ENCODE data around the gene LMX1B.
A peak's percentile ranks its signal among the peaks of the same experiment; 100 is the strongest.

The LMX1B gene

DNA sequence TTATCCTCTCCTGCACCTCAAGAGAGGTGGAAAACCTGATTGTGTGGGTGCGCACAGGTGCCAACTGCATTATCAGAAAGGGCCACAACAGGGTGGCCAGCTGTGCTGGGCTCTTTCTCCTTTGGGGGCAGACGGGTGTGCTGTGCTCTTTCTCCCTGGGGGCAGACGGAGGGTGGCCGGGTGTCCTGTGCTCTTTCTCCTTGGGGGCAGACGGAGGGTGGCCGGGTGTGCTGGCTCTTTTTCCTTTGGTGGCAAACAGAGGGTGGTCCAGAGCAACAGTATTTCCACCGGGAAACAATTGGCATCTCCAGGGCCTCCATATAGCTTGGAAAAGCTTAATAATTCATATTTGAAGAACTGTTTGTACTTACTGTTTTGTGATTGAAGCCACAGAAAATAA lies 6.8 kb downstream of the LMX1B start:
- Histone ChIP-seq H3K79me1 (ENCODE audit: low read depth, low read length) (no peaks in the 10 kb centered on the region), H3K27ac (replicated peaks; ENCODE audit: low read length) (no peak overlapping the region), H4K91ac (ENCODE audit: low read depth, low read length, poor library complexity) (no peak overlapping the region), H2BK12ac (ENCODE audit: low read length) (no peak overlapping the region), H3K4me1 (ENCODE audit: control insufficient read depth in 2 of 2, insufficient read depth in 1 of 2, low read depth in 1 of 2, low read length in 2 of 2) (peaks cover 8 to 16% of the 10 kb centered on the region in 2 donors), H2BK15ac (ENCODE audit: low read length) (no peak overlapping the region), H3K4me2 (ENCODE audit: insufficient read depth, low read length, poor library complexity, severe bottlenecking) (no peak overlapping the region), H3K9me3 (replicated peaks in 1 of 2; ENCODE audit: control insufficient read depth in 2 of 2, insufficient read depth in 1 of 2, low read depth in 1 of 2, low read length in 2 of 2) (no peaks in the 10 kb centered on the region), H3K36me3 (replicated peaks in 1 of 2; ENCODE audit: control insufficient read depth in 2 of 2, insufficient read depth in 2 of 2, low read length in 2 of 2) (no peaks in the 10 kb centered on the region), H4K8ac (ENCODE audit: low read depth, low read length) (no peak overlapping the region), H3K18ac (ENCODE audit: low read length) (no peak overlapping the region), H3K14ac (ENCODE audit: low read length) (no peak overlapping the region), H2AK5ac (ENCODE audit: low read depth, low read length) (peak overlapping the region; percentile 11), H3K4ac (ENCODE audit: low read length) (no peak overlapping the region), H3K4me3 (ENCODE audit: low read length in 2 of 2) (no peak overlapping the region), H3K23ac (ENCODE audit: low read depth, low read length, poor library complexity) (no peak overlapping the region), H3K9ac (ENCODE audit: low read depth, low read length, poor library complexity) (no peak overlapping the region), H3K27me3 (ENCODE audit: control insufficient read depth in 3 of 3, insufficient read depth in 3 of 3, low read depth in 1 of 3, low read length in 3 of 3) (peaks cover 77 to 99% (median 98%) of the 10 kb centered on the region in 3 experiments), H2AFZ (ENCODE audit: low read length) (no peak overlapping the region), H2BK5ac (ENCODE audit: low read length) (no peak overlapping the region), H2BK120ac (ENCODE audit: low read depth, low read length) (no peak overlapping the region)
- DNase-seq (ENCODE audit: low spot score), result no peak
- WGBS, 2 donors (ENCODE audit: extremely low coverage in 2 of 2, insufficient read length in 2 of 2, insufficient replicate concordance in 1 of 2), result no CpG with 5 or more reads among the region's 7 CpGs

DNA sequence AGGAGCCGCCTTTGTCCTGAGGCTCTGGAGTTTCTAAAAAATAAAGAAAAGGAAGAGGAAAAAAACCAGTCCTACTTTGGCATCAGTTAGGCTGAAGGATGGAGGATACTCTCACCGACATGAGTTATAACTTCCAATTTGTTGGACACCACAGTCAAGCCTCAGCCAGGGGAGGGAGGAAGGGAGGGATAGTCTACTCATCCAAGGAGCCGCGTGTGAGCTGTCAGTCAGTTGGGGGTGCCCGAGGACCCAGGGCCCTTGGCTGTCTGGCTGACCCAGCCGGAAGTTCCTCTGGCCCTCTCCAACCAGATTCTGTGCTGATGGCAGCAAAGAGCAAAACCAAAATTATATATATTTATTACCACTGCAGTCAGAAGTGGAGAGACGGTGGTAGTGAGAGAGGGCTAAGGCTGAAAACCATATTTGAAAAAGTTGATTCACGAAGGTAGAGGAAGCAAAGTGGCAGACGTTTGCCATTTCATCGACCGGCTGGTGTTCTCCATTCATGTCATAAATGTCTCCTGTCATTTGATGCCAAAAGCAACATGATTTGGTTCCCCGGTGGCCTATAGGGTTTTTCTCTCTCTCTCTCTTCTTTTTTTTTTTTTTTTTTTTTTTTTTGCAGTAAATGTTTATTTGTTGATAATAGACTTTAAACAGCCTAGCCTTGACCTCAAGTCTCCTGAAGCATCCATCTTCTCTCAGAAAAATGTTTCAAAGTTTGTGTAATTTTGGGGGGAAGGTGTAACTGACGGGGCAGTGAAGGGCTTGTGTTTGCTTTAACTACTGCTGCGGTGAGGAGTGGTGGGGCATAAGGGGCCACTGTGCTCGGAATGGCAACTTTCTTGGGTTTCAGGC lies 7.6 kb downstream of the LMX1B start:
- H3K79me1 ChIP-seq (ENCODE audit: low read depth, low read length), result no peaks in the 10 kb centered on the region
- H2BK5ac ChIP-seq (ENCODE audit: low read length), result no peak overlapping the region
- H3K4ac ChIP-seq (ENCODE audit: low read length), result no peak overlapping the region
- no peak overlapping the region for H3K23ac ChIP-seq (ENCODE audit: low read depth, low read length, poor library complexity)
- no peak overlapping the region for H2AFZ ChIP-seq (ENCODE audit: low read length)
- H3K9ac ChIP-seq (ENCODE audit: low read depth, low read length, poor library complexity), result no peak overlapping the region
- no peak overlapping the region for H2BK15ac ChIP-seq (ENCODE audit: low read length)
- no peaks in the 10 kb centered on the region for H3K9me3 ChIP-seq (replicated peaks in 1 of 2; ENCODE audit: control insufficient read depth in 2 of 2, insufficient read depth in 1 of 2, low read depth in 1 of 2, low read length in 2 of 2)
- H3K27me3 ChIP-seq (ENCODE audit: control insufficient read depth in 3 of 3, insufficient read depth in 3 of 3, low read depth in 1 of 3, low read length in 3 of 3), result peaks cover 71 to 99% (median 98%) of the 10 kb centered on the region in 3 experiments
- no CpG with 5 or more reads among the region's 15 CpGs for WGBS, 2 donors (ENCODE audit: extremely low coverage in 2 of 2, insufficient read length in 2 of 2, insufficient replicate concordance in 1 of 2)
- no peak overlapping the region for H2BK12ac ChIP-seq (ENCODE audit: low read length)
- no peak for DNase-seq (ENCODE audit: low spot score)
- no peak overlapping the region for H3K27ac ChIP-seq (replicated peaks; ENCODE audit: low read length)
- no peak overlapping the region for H3K4me3 ChIP-seq (ENCODE audit: low read length in 2 of 2)
- H3K4me2 ChIP-seq (ENCODE audit: insufficient read depth, low read length, poor library complexity, severe bottlenecking), result no peak overlapping the region
- H4K8ac ChIP-seq (ENCODE audit: low read depth, low read length), result no peak overlapping the region
- H3K14ac ChIP-seq (ENCODE audit: low read length), result no peak overlapping the region
- H3K18ac ChIP-seq (ENCODE audit: low read length), result peak overlapping the region; percentile 16
- H2BK120ac ChIP-seq (ENCODE audit: low read depth, low read length), result no peak overlapping the region
- H2AK5ac ChIP-seq (ENCODE audit: low read depth, low read length), result no peak overlapping the region
- H3K36me3 ChIP-seq (replicated peaks in 1 of 2; ENCODE audit: control insufficient read depth in 2 of 2, insufficient read depth in 2 of 2, low read length in 2 of 2), result no peaks in the 10 kb centered on the region
- H3K4me1 ChIP-seq (ENCODE audit: control insufficient read depth in 2 of 2, insufficient read depth in 1 of 2, low read depth in 1 of 2, low read length in 2 of 2), result peaks cover 13 to 22% of the 10 kb centered on the region in 2 donors
- H4K91ac ChIP-seq (ENCODE audit: low read depth, low read length, poor library complexity), result no peak overlapping the region

DNA sequence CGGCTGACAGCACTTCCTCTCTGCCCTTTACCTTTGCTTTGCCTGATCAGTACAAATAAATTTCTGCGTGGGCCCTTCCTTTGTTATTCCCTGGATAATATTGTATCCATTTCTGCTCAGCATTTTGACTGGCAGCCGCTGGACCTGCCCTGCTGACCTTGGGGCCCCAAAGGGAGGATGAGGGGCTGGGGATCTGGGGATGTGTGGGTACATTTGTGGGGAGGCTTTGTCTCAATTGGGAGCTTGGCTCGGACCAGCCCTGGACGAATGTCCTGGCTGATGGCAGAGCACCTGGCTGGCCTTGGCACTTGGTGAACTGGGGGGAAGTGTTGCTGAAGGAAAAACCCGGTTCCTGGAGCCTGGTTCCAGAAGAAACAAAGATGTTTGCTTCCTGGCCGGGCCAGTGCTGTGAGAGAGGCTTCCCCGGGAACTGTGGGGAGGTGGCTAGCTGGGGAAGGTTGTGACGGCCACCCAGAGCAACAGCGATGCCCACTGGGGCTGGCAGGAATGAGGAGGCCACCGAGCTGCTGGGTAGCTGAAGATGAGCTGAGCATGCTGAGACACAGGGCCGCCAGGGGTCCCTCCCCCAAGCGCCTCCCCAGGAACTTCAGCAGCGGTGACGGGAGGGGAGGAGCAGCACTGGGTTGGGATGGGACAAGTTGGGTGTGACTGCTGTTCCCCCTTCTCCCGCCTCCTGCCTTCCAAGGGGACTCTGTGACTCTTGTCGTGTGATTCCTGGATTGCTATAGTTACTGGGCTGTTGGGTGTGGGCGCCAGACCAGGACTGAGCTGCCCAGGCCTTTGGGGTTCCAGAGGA lies 8.4 kb downstream of the LMX1B start:
- Histone ChIP-seq H3K79me1 (ENCODE audit: low read depth, low read length) (no peaks in the 10 kb centered on the region), H2BK12ac (ENCODE audit: low read length) (no peak overlapping the region), H4K8ac (ENCODE audit: low read depth, low read length) (no peak overlapping the region), H3K14ac (ENCODE audit: low read length) (no peak overlapping the region), H3K9ac (ENCODE audit: low read depth, low read length, poor library complexity) (no peak overlapping the region), H4K91ac (ENCODE audit: low read depth, low read length, poor library complexity) (no peak overlapping the region), H3K4me1 (ENCODE audit: control insufficient read depth in 2 of 2, insufficient read depth in 1 of 2, low read depth in 1 of 2, low read length in 2 of 2) (peaks cover 13 to 26% of the 10 kb centered on the region in 2 donors), H3K4me2 (ENCODE audit: insufficient read depth, low read length, poor library complexity, severe bottlenecking) (no peak overlapping the region), H3K23ac (ENCODE audit: low read depth, low read length, poor library complexity) (no peak overlapping the region), H3K27me3 (ENCODE audit: control insufficient read depth in 3 of 3, insufficient read depth in 3 of 3, low read depth in 1 of 3, low read length in 3 of 3) (peaks cover 67 to 99% (median 98%) of the 10 kb centered on the region in 3 experiments), H3K4me3 (ENCODE audit: low read length in 2 of 2) (no peak overlapping the region), H2AFZ (ENCODE audit: low read length) (no peak overlapping the region), H2BK15ac (ENCODE audit: low read length) (no peak overlapping the region), H3K27ac (replicated peaks; ENCODE audit: low read length) (no peak overlapping the region), H2AK5ac (ENCODE audit: low read depth, low read length) (peak overlapping the region; percentile 23), H3K4ac (ENCODE audit: low read length) (no peak overlapping the region), H3K9me3 (replicated peaks in 1 of 2; ENCODE audit: control insufficient read depth in 2 of 2, insufficient read depth in 1 of 2, low read depth in 1 of 2, low read length in 2 of 2) (peaks cover 1 to 4% of the 10 kb centered on the region in 2 donors), H3K18ac (ENCODE audit: low read length) (peak overlapping the region; percentile 53), H2BK5ac (ENCODE audit: low read length) (peak overlapping the region; percentile 10), H2BK120ac (ENCODE audit: low read depth, low read length) (no peak overlapping the region), H3K36me3 (replicated peaks in 1 of 2; ENCODE audit: control insufficient read depth in 2 of 2, insufficient read depth in 2 of 2, low read length in 2 of 2) (no peaks in the 10 kb centered on the region)
- no CpG with 5 or more reads among the region's 18 CpGs for WGBS, 2 donors (ENCODE audit: extremely low coverage in 2 of 2, insufficient read length in 2 of 2, insufficient replicate concordance in 1 of 2)
- no peak for DNase-seq (ENCODE audit: low spot score)

DNA sequence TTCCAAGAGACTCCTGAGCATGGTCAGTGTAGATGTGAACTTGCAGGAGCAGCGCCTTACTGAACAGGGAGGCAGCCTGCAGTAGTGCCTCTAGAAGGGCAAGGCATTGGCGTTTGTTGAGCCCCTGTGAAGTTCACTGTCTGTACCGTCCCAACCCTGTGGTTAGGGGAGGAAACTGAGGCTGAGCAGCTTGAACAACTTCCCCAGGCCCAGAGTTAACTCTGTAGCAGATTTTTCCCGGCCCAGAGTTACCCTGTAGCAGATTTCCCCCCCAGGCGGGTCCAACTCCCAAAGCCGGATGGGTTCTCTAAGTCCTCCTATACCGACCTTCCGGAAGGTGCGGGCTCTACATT lies 9.6 kb downstream of the LMX1B start:
- H3K14ac ChIP-seq (ENCODE audit: low read length), result no peak overlapping the region
- WGBS, 2 donors (ENCODE audit: extremely low coverage in 2 of 2, insufficient read length in 2 of 2, insufficient replicate concordance in 1 of 2), result no CpG with 5 or more reads among the region's 9 CpGs
- no peak overlapping the region for H2AFZ ChIP-seq (ENCODE audit: low read length)
- H3K18ac ChIP-seq (ENCODE audit: low read length), result peak overlapping the region; percentile 11
- H3K4me3 ChIP-seq (ENCODE audit: low read length in 2 of 2), result no peak overlapping the region
- H2BK5ac ChIP-seq (ENCODE audit: low read length), result no peak overlapping the region
- peak overlapping the region; percentile 24 for H2AK5ac ChIP-seq (ENCODE audit: low read depth, low read length)
- H2BK12ac ChIP-seq (ENCODE audit: low read length), result no peak overlapping the region
- peaks cover 12 to 25% of the 10 kb centered on the region in 2 donors for H3K4me1 ChIP-seq (ENCODE audit: control insufficient read depth in 2 of 2, insufficient read depth in 1 of 2, low read depth in 1 of 2, low read length in 2 of 2)
- no peak overlapping the region for H4K91ac ChIP-seq (ENCODE audit: low read depth, low read length, poor library complexity)
- H3K36me3 ChIP-seq (replicated peaks in 1 of 2; ENCODE audit: control insufficient read depth in 2 of 2, insufficient read depth in 2 of 2, low read length in 2 of 2), result no peaks in the 10 kb centered on the region
- no peak overlapping the region for H3K27ac ChIP-seq (replicated peaks; ENCODE audit: low read length)
- no peak for DNase-seq (ENCODE audit: low spot score)
- H2BK15ac ChIP-seq (ENCODE audit: low read length), result peak overlapping the region; percentile 15
- H4K8ac ChIP-seq (ENCODE audit: low read depth, low read length), result no peak overlapping the region
- no peak overlapping the region for H2BK120ac ChIP-seq (ENCODE audit: low read depth, low read length)
- no peak overlapping the region for H3K4ac ChIP-seq (ENCODE audit: low read length)
- H3K79me1 ChIP-seq (ENCODE audit: low read depth, low read length), result no peaks in the 10 kb centered on the region
- no peak overlapping the region for H3K9ac ChIP-seq (ENCODE audit: low read depth, low read length, poor library complexity)
- peaks cover 73 to 100% (median 98%) of the 10 kb centered on the region in 3 experiments for H3K27me3 ChIP-seq (ENCODE audit: control insufficient read depth in 3 of 3, insufficient read depth in 3 of 3, low read depth in 1 of 3, low read length in 3 of 3)
- H3K9me3 ChIP-seq (replicated peaks in 1 of 2; ENCODE audit: control insufficient read depth in 2 of 2, insufficient read depth in 1 of 2, low read depth in 1 of 2, low read length in 2 of 2), result peaks cover 3 to 5% of the 10 kb centered on the region in 2 donors
- peak overlapping the region; percentile 37 for H3K4me2 ChIP-seq (ENCODE audit: insufficient read depth, low read length, poor library complexity, severe bottlenecking)
- no peak overlapping the region for H3K23ac ChIP-seq (ENCODE audit: low read depth, low read length, poor library complexity)
